Natural killer cell (primary cell): ENCODE measurements around the gene CERCAM. TPM values are rescaled to one million over a fixed set of nuclear protein-coding genes. Genes with fewer than 3 reads are reported as not detected.
A peak's percentile ranks its signal among the peaks of the same experiment; 100 is the strongest.

Experiments used
- ATAC-seq, 3 donors: fragments of 150-1000 bp in 2 of 3; fragments of 200-7000 bp in 1 of 3; cut with Tn5 transposase; 1 replicate in 1 of 3; 2 replicates in 2 of 3; pipeline ENCODE4 v1.10.0; 2021; ENCODE audit warnings: mild to moderate bottlenecking in 2 of 3, moderate library complexity in 2 of 3
- DNase-seq, 2 donors: peaks; one replicate each; pipeline versions ENCODE4 v3.0.0 to v3.0.0-alpha.2; 2013 to 2021; ENCODE audit warnings: mixed read lengths in 1 of 2
- H3K27ac ChIP-seq: one replicate; pipeline ENCODE4 v1.5.1; 2013; ENCODE audit warnings: mild to moderate bottlenecking, low read length
- H3K27me3 ChIP-seq: one replicate; pipeline ENCODE4 v1.6.1; 2013; ENCODE audit warnings: low read length; ENCODE audit not compliant: control insufficient read depth, insufficient read depth
- H3K36me3 ChIP-seq: one replicate; pipeline ENCODE4 v1.6.1; 2013; ENCODE audit warnings: low read length; ENCODE audit not compliant: control insufficient read depth, insufficient read depth
- H3K4me1 ChIP-seq: one replicate; pipeline ENCODE4 v1.6.1; 2013; ENCODE audit warnings: low read length; ENCODE audit not compliant: control insufficient read depth, insufficient read depth
- H3K4me3 ChIP-seq: one replicate; pipeline ENCODE4 v1.5.1; 2013; ENCODE audit warnings: low read length
- H3K9me3 ChIP-seq: one replicate; pipeline ENCODE4 v1.6.1; 2013; ENCODE audit warnings: low read length; ENCODE audit not compliant: control insufficient read depth, insufficient read depth
- H3K27ac Mint-ChIP-seq, 2 donors: one replicate each; pipeline ENCODE4 v1.8.0; 2022; ENCODE audit warnings: mild to moderate bottlenecking in 2 of 2, mixed read lengths in 2 of 2, moderate library complexity in 1 of 2
- H3K27me3 Mint-ChIP-seq, 2 donors: one replicate each; pipeline ENCODE4 v1.8.0; 2022; ENCODE audit warnings: low read depth in 2 of 2, mixed read lengths in 2 of 2
- H3K36me3 Mint-ChIP-seq: one replicate; pipeline ENCODE4 v1.8.0; 2022; ENCODE audit warnings: mixed read lengths
- H3K4me1 Mint-ChIP-seq, 2 donors: one replicate each; pipeline ENCODE4 v1.8.0; 2022; ENCODE audit warnings: mixed read lengths in 2 of 2
- H3K4me3 Mint-ChIP-seq: one replicate; pipeline ENCODE4 v1.8.0; 2022; ENCODE audit warnings: mild to moderate bottlenecking, moderate library complexity, mixed read lengths
- H3K9me3 Mint-ChIP-seq, 2 donors: one replicate each; pipeline ENCODE4 v1.8.0; 2022; ENCODE audit warnings: mixed read lengths in 2 of 2
- CTCF ChIP-seq: fragments of 200-600 bp; IDR thresholded peaks from one replicate; pipeline ENCODE4 v1.8.0; 2022; ENCODE audit warnings: antibody characterized with exemption
- WGBS: methylation state at CpG from one replicate; pipeline ENCODE4 v1.1.7; 2013; ENCODE audit warnings: missing lambda C conversion rate; ENCODE audit not compliant: insufficient coverage; 5-methylcytosine and 5-hydroxymethylcytosine counted together
- intact Hi-C: fragments of 100-400 bp; cut with micrococcal nuclease; formaldehyde crosslinking; loops from one replicate; pipeline ENCODE4 v1.14.2; 2022
- total RNA-seq, 4 donors: library from RNA; stranded (reverse); fragments of 120-200 nt in 1 of 4; gene quantifications; one replicate each; pipeline versions ENCODE4 v1.2.3 to v1.2.4, GENCODE V29; 2013 to 2022

Gene CERCAM
- 10 to 100 TPM; 11.5 to 29.6 (median 24.2) TPM for total RNA-seq
- total RNA-seq (2013), result 8.8 TPM

- peaks cover 26% of the 10 kb centered on the region for H3K4me1 ChIP-seq
- intact Hi-C loops, result no loop called here
- no peak within 1 kb of the TSS for H3K27ac ChIP-seq
- no peaks in the 10 kb centered on the region for H3K9me3 Mint-ChIP-seq
- H3K36me3 Mint-ChIP-seq, result no peaks in the 10 kb centered on the region
- peaks cover 0 to 40% of the 10 kb centered on the region in 2 donors for H3K4me1 Mint-ChIP-seq
- peak within 1 kb of the TSS; percentile 69 for H3K4me3 ChIP-seq
- DNase-seq (peak; percentile 49 to 64), ATAC-seq (peak; percentile 76 to 90 (median 79))
- H3K36me3 ChIP-seq, result no peaks in the 10 kb centered on the region
- H3K27me3 Mint-ChIP-seq, result peaks cover under 1 to 6% of the 10 kb centered on the region in 2 donors
- no peaks in the 10 kb centered on the region for H3K9me3 ChIP-seq
- WGBS, result under 1% methylated on average over 59 of the region's 59 CpGs
- peak within 1 kb of the TSS; percentile 81 for H3K4me3 Mint-ChIP-seq
- TF ChIP-seq CTCF, result no peak
- peaks cover 12% of the 10 kb centered on the region for H3K27me3 ChIP-seq
- H3K27ac Mint-ChIP-seq, result peak within 1 kb of the TSS in 1 of 2 donors; percentile 82
Measured at GRCh38 chr9:128420651-128421481, at the start of gene CERCAM. TSS of gene CERCAM (plus strand) at chr9:128420857. CDS start at chr9:128420878, 21 bp downstream.

GRCh38 chr9:128371630-128372117 is 49.0 kb upstream of the CERCAM start:
- Mint-ChIP-seq H3K9me3 (no peaks in the 10 kb centered on the region), H3K4me3 (peak overlapping the region; percentile 96), H3K27ac (peak overlapping the region; percentile 96 to 99), H3K4me1 (peaks cover 29 to 31% of the 10 kb centered on the region in 2 donors), H3K36me3 (no peaks in the 10 kb centered on the region), H3K27me3 (peaks cover 0 to 2% of the 10 kb centered on the region in 2 donors)
- DNase-seq (no peak), ATAC-seq (no peak)
- Histone ChIP-seq H3K27me3 (no peaks in the 10 kb centered on the region), H3K36me3 (peaks cover 2% of the 10 kb centered on the region), H3K27ac (peak overlapping the region; percentile 82), H3K4me3 (peak overlapping the region; percentile 72), H3K9me3 (no peaks in the 10 kb centered on the region), H3K4me1 (peaks cover 21% of the 10 kb centered on the region)
- TF ChIP-seq CTCF, result no peak
- intact Hi-C loops, result loop anchor here (1.0 kb wide), 1 partner anchor 49 kb away; the partner anchor contains the start of genes COQ4 and TRUB2
- under 1% methylated on average over 9 of the region's 10 CpGs for WGBS

DNA sequence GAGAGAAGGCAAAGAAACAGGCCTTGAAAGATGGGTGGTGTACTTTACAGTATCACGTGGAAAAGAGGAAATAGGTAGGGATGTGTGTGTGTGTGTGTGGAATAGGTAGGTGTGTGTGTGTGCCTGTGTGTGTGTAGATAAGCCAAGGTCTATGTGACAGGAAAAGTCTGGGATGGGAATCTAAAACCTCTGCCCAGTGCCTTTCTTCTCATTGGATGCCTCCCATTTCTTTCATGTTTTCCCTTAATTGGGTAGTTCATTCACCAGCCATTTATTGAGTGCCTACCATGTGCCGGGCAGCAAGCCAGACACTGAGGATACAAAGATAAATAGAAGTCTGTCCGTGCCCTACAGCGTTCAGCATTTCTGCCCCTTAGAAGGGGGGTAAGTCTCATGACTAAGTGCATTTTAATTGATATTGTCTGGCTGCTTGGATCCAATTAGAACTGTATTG is 48.4 kb upstream of the CERCAM start:
- no peak for ATAC-seq
- WGBS, result 28% methylated on average over 4 of the region's 4 CpGs
- peaks cover 21% of the 10 kb centered on the region for H3K4me1 ChIP-seq

More for the DNA sequence above, 48.4 kb upstream of the CERCAM start:
- TF ChIP-seq CTCF, result no peak
- Histone ChIP-seq H3K27me3 (no peaks in the 10 kb centered on the region), H3K9me3 (no peaks in the 10 kb centered on the region), H3K4me3 (no peak overlapping the region), H3K27ac (no peak overlapping the region), H3K36me3 (peaks cover 2% of the 10 kb centered on the region)
- peaks cover 29 to 31% of the 10 kb centered on the region in 2 donors for H3K4me1 Mint-ChIP-seq
- no peak for DNase-seq
- no peaks in the 10 kb centered on the region for H3K36me3 Mint-ChIP-seq
- no peaks in the 10 kb centered on the region for H3K9me3 Mint-ChIP-seq
- peak overlapping the region; percentile 96 to 99 for H3K27ac Mint-ChIP-seq
- peak overlapping the region; percentile 96 for H3K4me3 Mint-ChIP-seq
- intact Hi-C loops, result no loop called here
- no peaks in the 10 kb centered on the region for H3K27me3 Mint-ChIP-seq
